22Rv1 (cell line): ENCODE data around the gene LPAR1.

ENCODE experiments used
- H3K27ac ChIP-seq: fragments of 450-650 bp; 2 replicates; pipeline ENCODE4 v1.5.1; 2017
- CTCF ChIP-seq: fragments of 450-650 bp; IDR thresholded peaks from 2 replicates; pipeline ENCODE4 v1.5.1; 2017; ENCODE audit warnings: mild to moderate bottlenecking
- ZFX ChIP-seq: fragments of 450-650 bp; IDR thresholded peaks from 2 replicates; pipeline ENCODE4 v1.6.1; 2017; ENCODE audit warnings: antibody characterized with exemption, borderline replicate concordance

The LPAR1 gene

GRCh38 chr9:111030492-111030891 lies 7.8 kb downstream of the LPAR1 start:
- H3K27ac ChIP-seq = no peak overlapping the region
- TF ChIP-seq ZFX (no peak), CTCF (no peak)

- H3K27ac ChIP-seq = no peak overlapping the region
- TF ChIP-seq CTCF (no peak), ZFX (no peak)
Observed at GRCh38 chr9:111029260-111029659, 9.0 kb downstream of the LPAR1 start.

- no peak overlapping the region for H3K27ac ChIP-seq
- no peak for TF ChIP-seq ZFX
- no peak for TF ChIP-seq CTCF
Observed at GRCh38 chr9:111027798-111028197, 10.5 kb downstream of the LPAR1 start.

- TF ChIP-seq ZFX (no peak), CTCF (no peak)
- no peak overlapping the region for H3K27ac ChIP-seq
Observed at GRCh38 chr9:111023128-111023527, 15.1 kb downstream of the LPAR1 start.

GRCh38 chr9:111020594-111020993 lies 17.7 kb downstream of the LPAR1 start:
- TF ChIP-seq ZFX = no peak

GRCh38 chr9:111016426-111017045 lies 21.7 kb downstream of the LPAR1 start:
- no peak overlapping the region for H3K27ac ChIP-seq
- TF ChIP-seq CTCF (no peak), ZFX (no peak)

More at GRCh38 chr9:111020594-111020993, 17.7 kb downstream of the LPAR1 start:
- H3K27ac ChIP-seq = no peak overlapping the region

- no peak overlapping the region for H3K27ac ChIP-seq
- no peak for TF ChIP-seq CTCF
- no peak for TF ChIP-seq ZFX
Observed at GRCh38 chr9:111016016-111016415, 22.3 kb downstream of the LPAR1 start.

- H3K27ac ChIP-seq = no peak overlapping the region
- no peak for TF ChIP-seq ZFX
- no peak for TF ChIP-seq CTCF
Observed at GRCh38 chr9:111013707-111014106, 24.6 kb downstream of the LPAR1 start.
